GM21825 (cell line): ENCODE results near the gene DHX8.
"Not testable (repeated sequence)": the region's sequence is repeated elsewhere in the genome, so short reads cannot be mapped to it uniquely, and the experiment has no call there.

Experiments used
- ATAC-seq: cut with Tn5 transposase; IDR thresholded peaks from one replicate; pipeline ENCODE4 v1.9.1; 2021; ENCODE audit warnings: mild to moderate bottlenecking, moderate library complexity; ENCODE audit not compliant: unreplicated experiment

DHX8 gene

GRCh38 chr17:43461185-43461584, 22.6 kb upstream of the DHX8 start:
- ATAC-seq: no peak

DNA sequence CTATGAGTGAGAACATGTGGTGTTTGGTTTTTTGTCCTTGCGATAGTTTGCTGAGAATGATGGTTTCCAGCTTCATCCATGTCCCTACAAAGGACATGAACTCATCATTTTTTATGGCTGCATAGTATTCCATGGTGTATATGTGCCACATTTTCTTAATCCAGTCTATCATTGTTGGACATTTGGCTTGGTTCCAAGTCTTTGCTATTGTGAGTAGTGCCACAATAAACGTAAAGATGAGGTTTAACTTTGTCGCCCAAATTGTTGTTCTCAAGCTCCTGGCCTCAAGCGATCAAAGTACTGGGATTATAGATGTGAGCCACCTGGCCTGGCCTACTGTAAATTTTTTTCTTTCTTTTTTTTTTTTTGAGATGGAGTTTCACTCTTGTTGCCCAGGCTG, 21.2 kb upstream of the DHX8 start:
- ATAC-seq: not testable (repeated sequence)

- no peak for ATAC-seq
Observed at GRCh38 chr17:43463241-43463640, 20.5 kb upstream of the DHX8 start.

GRCh38 chr17:43464046-43464445, 19.7 kb upstream of the DHX8 start:
- no peak for ATAC-seq

DNA sequence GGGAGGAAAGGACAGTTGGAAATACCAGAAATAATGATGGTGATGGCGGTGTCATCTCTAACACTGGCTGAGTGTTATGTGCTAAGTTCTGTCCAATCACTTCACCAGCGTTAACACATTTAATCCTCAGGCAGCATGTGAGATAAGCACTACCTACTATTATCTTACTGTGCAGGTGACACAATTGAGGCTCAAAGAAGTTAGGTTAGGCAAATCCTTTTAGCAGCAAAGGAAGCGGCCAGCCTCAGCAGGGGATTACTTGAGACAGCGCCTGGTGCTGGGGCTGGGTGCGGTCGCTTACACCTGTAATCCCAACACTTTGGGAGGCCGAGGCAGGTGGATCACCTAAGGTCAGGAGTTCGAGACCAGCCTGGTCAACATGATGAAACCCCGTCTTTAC, 18.7 kb upstream of the DHX8 start:
- ATAC-seq: no peak

DNA sequence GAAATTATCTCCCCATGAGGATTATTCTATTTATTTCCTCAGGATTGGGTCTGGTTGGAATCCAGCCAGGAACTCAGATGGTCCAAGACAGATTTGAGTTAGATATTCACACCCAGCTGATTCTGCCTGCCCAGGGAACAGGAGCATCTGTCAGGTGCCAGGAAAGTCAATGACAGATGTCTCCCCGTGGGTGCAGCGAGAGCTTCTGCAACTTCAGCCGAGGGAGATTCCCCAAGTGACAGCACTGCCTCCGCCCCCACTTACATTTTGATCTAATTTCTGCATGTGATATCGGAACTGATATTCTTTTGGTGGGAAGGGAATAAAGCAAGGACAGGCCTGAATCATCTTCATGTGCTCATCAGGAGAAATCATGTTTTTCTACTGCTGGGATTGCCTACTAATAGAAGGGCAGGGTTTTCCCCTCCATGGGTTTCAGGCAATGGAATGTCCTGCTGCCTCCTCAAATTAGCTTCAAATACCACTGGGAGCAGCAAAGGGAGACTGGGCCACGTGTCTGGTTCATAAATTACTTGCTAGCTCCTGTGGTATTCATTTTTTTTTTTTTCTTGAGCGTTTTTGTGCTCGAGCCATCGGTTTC, 15.7 kb upstream of the DHX8 start:
- no peak for ATAC-seq

DNA sequence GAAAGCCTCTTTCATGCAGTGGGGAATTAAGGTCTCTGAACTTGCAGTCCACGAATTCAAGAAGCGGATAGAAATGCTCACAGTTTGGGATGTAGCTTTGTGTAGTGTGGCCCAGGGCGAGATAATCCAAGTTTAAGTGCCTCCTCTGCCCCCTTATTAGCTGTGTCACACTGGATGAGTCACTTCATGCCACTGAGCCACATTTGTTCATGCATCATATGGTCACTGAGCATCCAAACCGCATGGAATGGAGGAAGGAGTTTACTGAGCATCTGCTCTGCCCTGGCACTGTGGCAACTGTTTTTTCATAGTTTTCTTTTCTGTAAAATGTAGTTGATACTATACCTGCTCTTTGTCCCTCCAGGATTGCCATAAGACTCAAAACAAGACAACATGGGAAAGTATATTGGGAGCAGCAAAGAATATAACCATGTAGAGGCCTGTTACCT, 15.1 kb upstream of the DHX8 start:
- ATAC-seq: no peak

GRCh38 chr17:43469145-43469544, 14.6 kb upstream of the DHX8 start:
- ATAC-seq: no peak

DNA sequence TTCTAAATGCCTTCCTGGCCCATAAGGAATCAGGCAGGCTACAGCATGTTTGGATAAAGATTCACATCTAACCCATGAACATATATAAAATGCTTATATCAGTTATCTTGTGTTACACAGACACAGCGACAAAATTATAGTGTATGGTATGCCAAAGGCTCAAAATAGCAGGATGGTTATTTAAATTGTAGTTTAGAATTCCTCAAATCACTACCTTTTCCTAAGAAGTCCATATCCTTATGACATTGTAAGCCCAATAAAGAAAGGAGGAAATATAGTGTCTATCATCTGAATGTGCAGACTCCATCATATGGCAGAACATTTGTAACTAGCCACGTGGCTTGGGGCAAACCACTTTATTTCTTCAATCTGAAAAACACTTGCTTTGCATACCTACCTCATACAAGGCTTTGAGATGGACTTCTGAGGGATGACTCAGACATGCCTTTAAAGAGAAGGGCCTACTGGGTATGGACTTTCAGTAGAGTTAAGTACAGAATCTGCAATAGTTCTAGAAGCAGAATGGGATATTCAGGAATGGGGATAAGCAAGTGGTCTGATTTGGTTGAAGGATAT, 12.1 kb upstream of the DHX8 start:
- no peak for ATAC-seq

DNA sequence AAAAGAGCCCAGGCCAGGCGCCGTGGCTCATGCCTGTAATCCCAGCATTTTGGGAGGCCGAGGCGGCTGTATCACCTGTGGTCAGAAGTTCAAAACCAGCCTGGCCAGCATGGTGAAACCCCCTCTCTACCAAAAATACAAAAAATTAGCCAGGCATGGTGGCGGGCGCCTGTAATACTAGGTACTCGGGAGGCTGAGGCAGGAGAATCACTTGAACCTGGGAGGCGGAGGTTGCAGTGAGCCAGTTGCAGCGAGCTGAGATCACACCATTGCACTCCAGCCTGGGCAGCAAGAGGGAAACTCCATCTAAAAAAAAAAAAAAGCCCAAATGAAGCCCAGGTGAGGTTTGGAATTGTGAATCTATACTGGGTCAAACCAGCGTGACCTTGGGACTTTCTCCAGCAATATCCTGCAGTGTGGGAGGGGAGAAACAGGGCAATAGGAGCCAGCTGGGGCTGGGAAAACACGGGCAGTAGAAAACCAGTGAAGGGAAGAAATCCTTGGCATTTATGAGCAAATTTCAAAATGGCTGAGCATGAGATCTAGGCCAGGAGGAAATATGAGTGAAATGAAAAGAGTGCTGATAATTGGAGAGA, 8.2 kb upstream of the DHX8 start:
- no peak for ATAC-seq

DNA sequence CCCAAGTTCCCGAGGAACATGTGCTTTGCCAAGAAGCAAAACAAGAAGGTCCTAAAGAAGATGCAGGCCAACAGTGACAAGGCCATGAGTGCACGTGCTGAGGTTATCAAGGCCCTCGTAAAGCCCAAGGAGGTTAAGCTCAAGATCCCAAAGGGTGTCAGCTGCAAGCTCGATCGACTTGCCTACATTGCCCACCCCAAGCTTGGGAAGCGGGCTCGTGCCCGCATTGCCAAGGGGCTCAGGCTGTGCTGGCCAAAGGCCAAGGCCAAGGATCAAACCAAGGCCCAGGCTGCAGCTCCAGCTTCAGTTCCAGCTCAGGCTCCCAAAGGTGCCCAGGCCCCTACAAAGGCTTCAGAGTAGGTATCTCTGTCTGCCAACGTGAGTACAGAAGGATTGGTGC, 7.5 kb upstream of the DHX8 start:
- not testable (repeated sequence) for ATAC-seq

DNA sequence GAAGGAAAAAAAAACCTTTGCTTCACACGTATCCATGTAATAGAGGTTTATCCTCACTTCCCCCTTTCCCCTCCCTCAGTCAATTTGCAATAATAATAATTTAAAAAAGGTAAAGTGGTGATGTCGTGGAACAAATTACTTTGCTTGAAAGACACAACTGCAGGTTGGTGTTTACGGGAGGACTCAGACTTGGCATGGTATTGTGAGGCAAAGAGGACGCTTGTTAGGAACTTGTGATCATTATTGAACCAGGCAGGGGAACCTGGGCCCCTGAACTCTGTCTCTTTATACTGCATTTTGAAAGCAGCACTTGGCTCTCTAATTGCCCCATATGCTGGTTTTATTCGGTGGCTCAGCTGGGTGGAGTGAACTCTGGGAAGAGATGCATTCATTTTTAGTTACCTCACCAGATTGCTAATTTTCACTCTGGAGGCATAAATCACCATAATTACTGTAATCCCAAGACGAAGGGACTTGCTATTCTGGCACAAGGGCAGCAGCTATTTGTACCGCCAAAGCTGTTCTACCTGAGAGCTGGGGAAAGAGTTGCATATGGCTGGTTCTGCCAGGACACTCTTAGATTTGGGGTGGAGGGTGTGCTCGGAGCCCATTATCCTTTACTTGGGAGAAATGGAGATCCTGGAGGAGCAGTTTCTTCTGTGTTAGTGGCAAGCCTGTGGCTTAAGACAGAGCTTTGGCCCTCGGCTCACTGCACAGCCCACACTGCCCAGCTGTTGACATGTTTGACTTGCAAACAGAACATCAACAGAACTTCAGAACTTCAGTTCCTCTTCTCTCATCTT, 5.7 kb upstream of the DHX8 start:
- no peak for ATAC-seq

- ATAC-seq: no peak
Observed at GRCh38 chr17:43479948-43480347, 3.8 kb upstream of the DHX8 start.

DNA sequence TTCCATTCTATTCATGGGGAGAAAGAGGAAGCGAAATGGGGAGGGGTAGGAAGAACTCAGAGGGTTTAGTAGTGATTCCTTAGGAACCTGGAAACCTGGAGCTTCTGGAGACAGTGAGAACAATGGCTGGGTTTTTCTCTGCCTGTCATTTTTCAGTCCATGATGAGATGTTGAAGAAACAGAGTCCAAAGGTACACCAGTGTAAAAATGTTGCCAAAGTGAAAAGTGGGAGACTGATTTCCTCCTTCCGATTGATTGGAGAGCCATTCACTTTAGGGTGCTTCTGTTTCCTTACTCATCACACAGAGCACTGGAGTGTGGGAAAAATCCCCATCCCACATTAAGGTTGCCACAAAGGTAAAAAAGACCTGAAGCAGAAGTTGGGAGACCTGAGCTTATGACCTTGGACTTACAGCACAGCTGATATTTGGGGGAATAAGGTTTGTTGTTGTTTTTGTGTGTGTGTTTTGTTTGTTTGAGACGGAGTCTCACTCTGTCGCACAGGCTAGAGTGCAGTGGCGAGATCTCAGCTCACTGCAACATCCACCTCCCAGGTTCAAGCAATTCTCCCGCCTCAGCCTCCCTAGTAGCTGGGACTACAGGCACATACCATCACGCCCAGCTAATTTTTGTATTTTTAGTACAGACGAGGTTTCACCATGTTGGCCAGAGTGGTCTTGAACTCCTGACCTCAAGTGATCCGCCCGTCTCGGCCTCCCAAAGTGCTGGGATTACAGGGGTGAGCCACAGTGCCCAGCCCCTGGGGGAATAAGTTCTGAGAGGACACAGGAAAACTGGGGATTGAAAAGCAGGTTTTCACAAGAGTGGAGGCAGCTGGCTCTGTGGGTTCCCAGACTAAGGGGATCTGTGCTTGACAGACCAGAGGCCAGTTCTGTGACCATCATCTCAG, 1.4 kb upstream of the DHX8 start:
- ATAC-seq: no peak

DNA sequence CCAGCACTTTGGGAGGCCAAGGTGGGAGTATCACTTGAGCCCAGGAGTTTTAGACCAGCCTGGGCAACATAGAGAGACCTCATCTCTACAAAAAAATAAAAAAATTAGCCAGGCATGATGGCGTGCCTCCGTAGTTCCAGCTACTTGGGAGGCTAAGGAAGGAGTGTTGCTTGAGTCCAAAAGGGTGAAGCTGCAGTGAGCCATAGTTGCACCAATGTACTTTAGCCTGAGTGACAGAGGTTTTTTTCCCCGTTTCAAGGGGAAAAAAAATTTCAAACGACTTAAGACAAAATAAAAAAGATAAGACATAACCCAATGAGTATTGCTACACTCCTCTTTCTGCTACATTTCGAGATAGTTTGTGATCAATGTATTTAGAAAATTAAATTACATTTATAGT, 6.8 kb downstream of the DHX8 start:
- ATAC-seq: no peak

GRCh38 chr17:43509440-43509839, 25.7 kb downstream of the DHX8 start:
- ATAC-seq: not testable (repeated sequence)

DNA sequence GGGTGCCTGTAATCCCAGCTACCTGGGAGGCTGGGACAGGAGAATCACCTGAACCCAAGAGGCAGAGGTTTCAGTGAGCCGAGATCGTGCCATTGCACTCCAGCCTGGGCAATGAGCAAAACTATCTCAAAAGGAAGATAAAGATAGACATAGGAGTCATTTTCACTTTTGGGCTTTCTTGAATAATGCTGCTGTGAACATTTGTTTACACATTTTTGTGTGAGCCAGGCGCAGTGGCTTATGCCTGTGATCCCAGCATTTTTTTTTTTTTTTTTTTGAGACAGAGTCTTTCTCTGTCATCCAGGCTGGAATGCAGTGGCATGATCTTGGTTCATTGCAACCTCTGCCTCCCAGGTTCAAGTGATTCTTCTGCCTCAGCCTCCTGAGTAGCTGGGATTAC, 27.4 kb downstream of the DHX8 start:
- ATAC-seq: not testable (repeated sequence)

- ATAC-seq: no peak
Observed at GRCh38 chr17:43515656-43516055, 31.9 kb downstream of the DHX8 start.

GRCh38 chr17:43517161-43517560, 33.4 kb downstream of the DHX8 start:
- no peak for ATAC-seq

- ATAC-seq: no peak
Observed at GRCh38 chr17:43517615-43518386, 34.0 kb downstream of the DHX8 start.
